Glomerular endothelial cell (primary cell): ENCODE data around the gene CDK5RAP2. TPM values are rescaled to one million over a fixed set of nuclear protein-coding genes. Genes with fewer than 3 reads are reported as not detected.
"Not testable (repeated sequence)": the region's sequence is repeated elsewhere in the genome, so short reads cannot be mapped to it uniquely, and the experiment has no call there.

Experiments
- DNase-seq: peaks from one replicate; pipeline ENCODE4 v3.0.0-alpha.2; 2011; ENCODE audit warnings: low read depth, low spot score; ENCODE audit errors: extremely low read depth
- total RNA-seq: library from RNA; depleted of rRNA; stranded (reverse); fragments of >200 nt; gene quantifications from 2 replicates; pipeline ENCODE4 v1.2.3, GENCODE V29; 2015

The CDK5RAP2 gene
- total RNA-seq, result 13.8 and 30.6 TPM in 2 replicates

DNA sequence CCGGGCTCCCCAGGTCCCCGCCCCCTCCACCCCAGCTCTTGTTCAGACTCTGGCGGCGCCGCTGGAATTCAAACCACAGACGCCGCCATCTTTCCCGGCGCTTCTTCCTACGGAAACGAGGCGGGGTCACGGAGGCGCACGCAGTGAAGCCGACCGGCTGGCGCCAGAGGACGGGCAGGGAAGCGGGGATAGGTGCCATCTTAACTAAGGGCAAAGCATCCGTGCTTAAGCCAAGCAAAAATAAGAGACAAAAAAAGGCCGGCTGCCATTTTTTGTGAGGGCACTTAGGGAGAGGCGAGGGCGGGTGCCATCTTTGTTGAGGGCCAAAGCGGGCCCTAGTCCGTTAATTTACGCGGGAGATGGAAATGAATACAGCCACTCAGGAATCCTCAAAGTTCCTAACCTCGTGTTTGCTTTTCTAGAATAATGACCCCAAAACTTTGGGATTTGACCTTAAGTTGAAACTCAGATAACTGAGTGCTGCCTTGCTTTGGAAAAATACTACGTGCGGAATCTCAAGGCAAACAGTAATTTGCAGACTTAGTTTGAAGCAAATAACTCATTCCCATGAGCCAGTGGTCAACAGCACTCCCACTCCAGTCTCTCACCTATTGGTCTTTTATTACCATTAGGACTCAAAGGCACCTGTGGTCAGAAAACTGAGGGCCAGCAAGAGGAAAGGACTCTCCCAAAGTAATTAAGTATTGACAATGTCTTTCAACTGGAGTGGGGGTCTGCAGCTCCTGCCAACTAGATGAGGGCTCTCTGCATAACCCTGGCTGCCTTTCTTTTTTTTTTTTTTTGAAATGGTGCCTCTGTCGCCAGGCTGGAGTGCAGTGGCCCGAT is at the start of gene CDK5RAP2:
CDK5RAP2 (minus strand) TSS at position 117 of the 846 bp plus-strand sequence. CDS start 189 bp downstream, outside the sequence.
- DNase-seq, result peak; percentile 91

DNA sequence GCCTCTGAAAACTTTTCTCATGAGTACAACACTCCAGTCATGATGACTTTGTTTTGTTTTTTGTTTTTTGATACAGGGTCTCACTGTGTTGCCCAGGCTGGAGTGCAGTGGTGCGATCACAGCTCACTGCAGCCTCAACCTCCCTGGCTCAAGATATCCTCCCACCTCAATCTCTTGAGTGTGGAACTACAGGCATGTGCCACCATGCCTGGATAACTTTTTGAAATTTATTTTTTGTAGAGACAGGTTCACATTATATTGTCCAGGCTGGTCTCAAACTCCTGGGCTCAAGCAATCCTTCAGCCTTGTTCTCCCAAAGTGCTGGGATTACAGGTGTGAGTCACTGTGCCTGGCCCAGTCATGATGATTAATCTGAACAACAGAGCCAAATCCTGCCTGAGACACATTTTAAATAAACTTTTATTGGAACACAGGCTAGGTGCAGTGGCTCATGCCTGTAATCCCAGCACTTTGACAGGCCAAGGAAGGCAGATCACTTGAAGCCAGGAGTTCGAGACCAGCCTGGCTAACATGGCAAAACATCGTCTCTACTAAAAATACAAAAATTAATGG is 49.0 kb upstream of the CDK5RAP2 start:
- not testable (repeated sequence) for DNase-seq

DNA sequence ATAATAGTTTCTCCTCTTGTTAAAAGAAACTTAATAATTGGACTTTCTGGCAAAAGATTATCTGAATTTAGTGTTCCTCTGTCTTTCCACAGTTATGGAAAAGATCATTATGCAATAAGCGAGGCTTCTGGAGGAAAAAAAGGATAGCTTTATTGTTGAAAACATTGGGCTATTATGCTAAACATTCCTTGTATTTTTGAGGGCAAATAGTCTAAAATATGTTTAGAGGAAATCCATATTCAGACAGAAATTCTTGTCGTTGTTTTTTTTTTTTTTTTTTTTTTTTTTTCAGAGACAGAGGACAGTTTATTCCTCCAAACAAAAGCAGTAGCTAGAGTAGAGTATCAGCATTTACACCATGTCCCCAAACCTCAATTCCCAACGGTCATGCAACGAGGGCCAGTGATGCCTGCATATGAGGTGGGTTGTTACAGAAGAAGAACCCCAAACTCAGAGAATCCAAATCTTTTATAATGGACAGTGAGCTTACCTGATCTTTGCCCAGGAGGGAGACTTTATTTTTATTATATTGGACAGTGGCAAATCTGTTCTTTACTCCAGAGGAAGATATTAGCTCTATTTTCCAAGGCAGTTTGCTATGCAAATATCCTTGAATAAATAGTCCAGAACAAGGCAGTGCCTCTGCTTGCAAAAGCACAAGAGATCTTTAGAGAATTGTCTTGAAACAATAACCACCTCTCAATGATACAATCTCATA is 48.4 kb upstream of the CDK5RAP2 start:
- DNase-seq, result no peak

DNA sequence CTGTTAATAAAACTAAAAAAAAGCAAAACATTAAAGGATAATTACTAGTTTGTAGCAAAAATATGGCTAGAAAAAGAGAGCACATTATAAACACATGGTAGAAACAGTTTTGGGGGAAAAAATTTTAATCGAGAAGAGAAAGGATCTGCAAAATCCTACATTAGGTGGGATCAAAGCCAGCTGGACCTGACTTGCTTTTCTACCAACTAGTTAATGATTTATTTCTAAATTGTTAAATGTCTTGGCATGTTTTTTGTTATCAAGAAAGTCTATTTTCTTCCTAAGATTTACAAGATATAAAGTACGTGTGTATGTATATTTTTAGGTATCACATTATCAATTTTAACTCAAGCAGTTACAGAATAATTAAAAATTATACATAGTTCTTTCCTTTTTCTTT is 47.1 kb upstream of the CDK5RAP2 start:
- no peak for DNase-seq

DNA sequence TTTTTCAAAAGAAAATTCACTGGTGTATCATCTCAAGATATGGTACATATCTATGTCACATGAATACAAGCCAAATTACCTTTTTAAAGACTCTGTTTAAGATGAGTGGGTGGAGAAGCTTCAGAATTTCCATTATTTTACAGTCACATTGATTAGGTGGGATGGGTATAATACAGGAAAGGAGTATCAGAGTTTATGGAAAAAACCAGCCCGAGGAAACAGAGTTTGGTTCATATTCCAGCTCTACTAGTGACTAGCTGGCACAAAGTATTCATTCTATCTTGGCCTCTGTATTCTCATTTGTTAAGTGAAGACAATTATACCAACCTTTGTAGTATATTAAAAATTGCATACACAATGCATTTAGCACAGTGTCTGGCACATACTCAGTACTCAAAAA is 46.5 kb upstream of the CDK5RAP2 start:
- DNase-seq, result no peak

DNA sequence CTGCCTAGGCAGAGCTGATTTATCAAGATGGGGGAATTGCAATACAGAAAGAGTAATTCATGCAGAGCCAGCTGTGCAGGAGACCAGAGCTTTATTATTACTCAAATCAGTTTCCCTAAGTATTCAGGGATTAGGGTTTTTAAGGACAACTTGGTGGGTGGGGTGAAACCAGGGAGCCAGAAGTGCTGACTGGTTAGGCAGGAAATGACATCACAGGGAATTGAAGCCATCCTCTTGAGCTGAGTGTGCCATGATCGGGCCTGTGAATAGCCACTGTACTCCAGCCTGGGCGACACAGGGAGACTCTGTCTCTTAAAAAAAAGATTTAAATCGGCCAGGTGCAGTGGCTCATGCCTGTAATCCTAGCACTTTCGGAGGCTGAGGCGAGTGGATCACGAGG is 45.3 kb upstream of the CDK5RAP2 start:
- DNase-seq, result no peak

DNA sequence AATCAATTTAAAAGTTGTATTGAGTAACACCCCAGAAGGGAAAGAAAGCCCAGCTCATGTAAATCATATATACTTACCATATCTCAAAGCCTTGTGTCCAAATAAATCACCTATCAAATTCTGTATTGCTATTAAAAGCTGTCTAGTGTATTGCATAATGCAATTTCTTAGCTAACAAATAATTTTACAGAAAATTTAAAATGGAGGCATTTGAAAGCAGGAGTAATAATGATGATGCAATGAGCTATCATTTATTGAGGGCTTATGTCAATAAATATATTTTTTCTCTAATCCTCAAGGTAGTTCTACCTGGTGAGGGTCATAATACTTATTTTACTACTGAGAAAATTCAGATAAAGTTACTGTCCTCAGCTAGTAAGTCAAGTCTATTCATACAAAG is 42.8 kb upstream of the CDK5RAP2 start:
- DNase-seq, result no peak

DNA sequence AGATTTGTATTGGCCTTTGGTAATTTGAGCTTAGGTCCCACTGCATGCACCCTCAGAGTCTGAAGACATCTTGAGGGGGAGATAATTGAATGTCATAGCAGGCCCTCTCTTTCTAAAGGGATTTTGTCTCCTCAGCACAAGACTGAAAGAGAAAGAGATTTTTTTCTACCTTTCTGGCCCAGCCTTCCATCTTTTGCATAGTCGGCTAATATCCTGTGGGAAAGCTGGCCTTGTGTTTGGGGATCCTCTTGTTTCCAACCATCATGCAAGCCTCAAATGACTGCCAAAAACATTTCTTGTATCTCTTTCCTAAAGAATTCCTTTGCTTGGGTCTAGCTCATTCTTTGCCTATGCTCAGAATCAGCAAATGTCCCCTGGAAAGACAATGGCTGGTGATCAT is 42.0 kb upstream of the CDK5RAP2 start:
- DNase-seq, result no peak

DNA sequence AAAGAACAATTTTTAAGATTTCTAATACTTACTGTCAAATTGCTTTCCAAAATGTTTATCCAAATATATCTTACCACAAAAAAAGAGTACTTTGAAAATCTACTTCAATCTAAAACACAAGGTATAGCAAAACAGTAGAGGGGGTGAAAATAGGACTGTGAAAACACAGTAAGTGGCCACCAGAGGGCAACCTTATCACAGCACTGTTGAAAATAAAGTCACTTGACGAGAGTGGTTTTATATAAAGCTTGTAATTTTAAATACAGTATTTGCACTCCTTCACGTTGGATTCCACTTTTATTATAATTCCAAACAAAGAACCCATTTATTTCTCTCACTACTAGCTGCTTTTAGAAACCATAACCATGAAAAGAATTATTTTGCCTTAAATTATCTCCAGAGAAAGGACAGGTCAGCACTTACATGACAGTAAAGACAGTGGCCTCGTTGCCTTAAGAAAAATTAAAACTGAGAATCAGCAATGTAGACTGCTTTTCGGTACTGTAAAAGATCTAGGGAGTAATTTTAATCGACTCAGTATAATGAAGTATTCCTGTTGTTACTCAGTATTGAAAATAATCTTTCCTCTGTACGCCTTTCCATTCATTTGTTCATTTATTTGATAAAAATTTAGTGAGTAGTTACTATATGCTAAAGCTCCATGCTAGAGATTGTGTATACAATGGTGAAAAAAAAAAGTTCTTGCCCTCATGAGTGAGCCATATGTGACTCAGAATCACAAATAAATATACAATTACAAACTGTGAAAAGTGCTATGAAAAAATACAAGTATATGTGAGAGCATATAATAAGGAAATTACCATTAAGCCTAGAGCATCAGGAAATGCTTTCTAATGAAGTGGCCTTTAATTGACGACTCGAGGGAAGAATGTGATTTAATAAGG is 40.0 kb upstream of the CDK5RAP2 start:
- peak; percentile 67 for DNase-seq

DNA sequence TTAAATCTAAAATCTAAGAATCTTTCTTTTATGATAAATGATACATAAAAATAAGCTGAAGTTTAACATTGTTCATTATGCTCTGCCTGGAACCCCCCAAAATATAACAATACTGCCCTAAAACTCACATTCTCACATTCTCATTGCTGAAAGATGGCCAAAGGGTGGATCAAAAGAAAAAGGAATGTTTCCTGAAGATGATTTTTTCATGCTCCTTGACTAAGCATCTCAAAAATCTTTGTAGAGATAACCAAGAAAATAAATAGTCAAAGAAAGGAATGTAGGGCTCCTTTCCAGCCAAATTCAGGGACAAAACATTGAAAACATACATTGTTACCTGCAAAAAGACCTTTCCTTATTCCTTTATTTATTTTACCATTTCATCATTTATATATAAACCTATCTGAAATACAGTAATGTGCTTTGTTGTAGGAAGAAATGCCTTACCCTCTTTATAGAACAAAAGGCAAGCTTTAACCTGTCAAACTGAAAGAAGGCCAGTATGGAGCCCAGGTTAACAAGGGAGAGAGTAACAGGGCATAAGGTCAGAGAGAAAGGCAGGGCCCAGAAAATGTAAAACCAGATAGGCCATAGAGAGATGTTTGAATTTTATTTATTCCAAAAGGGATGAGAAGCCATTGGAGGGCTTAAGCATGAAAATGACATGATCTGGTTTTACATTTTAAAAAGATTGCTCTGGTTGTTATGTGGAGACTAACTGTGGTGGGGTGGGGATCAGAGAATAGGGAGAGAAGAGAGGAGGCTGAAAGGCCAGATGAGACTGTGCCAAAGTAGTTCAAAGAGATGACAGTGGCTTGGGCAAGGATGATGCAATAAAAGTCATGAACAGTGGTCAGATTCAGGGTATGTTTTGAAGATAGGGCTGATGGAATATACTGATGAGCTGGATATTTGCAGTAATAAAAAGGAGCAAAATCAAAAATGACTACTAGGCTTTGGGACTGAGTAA is 37.3 kb upstream of the CDK5RAP2 start:
- DNase-seq, result no peak

DNA sequence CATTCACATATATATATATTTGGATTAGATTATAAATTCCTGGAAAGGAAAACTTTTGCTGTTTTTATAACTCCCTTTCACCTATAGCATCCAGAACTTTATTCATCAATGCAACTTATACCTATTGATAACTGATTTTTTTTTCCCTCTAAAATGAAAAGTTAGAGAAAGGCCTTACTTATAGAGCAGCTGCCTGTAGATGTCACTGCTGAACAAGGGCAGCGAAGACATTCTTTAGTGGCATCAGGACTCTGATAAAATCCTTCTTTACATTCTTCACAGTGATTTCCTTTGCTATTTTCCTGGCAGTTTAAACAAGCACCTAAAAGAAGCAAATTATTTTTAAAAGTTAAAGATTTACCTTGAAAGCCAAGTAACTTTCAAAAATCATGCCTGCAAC is 32.3 kb upstream of the CDK5RAP2 start:
- DNase-seq, result no peak

DNA sequence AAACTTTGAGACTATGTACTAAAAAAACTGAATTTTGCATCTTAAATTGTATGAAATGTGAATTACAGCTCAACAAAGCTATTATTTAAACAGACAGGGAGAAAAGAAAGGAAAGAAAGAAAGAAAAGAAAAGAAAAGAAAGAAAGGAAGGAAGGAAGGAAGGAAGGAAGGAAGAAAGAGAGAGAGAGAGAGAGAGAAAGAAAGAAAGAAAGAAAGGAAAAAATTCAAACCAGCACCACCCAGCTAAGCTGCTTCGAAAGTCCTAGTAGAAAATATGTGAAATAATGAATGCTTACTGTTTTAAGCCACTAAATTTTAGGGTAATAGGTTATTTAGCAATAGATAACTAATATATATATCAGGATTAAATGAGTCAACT is 31.7 kb upstream of the CDK5RAP2 start:
- DNase-seq, result no peak

DNA sequence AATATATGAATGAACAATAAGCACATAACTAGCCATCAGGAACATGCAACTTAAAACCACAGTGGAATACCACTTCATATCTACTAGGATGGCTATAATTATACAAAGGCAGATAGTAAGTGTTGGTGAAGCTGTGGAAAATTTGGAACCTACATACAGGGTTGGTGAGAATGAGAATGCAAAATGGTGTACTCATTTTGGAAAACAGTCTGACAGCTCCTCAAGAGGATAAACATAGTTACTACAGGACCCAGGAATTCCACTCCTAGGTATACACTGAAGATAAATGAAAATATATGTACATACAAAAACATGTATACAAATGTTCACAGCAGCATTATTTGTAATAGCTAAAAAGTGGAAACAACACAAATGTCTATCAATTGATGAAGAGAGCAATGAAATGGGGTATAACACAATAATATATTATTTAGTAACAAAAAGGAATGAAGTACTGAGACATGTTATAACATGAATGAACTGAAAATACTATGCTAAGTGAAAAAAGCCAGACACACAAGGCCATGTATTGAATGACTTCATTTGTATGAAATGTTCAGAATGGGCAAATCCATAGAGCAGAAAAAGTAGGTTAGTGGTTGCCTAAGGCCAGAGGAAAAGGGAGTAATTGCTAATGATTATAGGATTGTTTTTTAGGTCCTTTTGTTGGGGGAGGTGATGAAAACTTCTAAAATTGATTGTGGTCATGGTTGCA is 31.2 kb upstream of the CDK5RAP2 start:
- DNase-seq, result no peak

DNA sequence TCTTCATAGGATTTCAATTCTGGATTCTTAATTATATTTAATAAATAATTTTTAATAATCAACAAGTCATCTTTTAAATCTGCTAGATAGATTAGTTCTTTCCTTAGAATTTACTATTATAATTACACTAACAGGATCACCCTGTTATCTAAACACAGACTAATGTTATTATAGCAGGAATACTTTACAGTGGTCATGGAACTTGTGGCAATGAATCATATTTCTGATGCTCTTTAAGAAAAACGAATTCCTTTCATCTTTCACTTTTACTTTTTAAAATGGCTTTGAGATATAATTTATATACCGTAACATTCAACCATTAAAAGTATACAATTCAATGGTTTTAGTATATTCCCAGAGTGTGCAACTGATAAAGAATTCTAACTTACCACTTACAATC is 29.7 kb upstream of the CDK5RAP2 start:
- DNase-seq, result no peak

DNA sequence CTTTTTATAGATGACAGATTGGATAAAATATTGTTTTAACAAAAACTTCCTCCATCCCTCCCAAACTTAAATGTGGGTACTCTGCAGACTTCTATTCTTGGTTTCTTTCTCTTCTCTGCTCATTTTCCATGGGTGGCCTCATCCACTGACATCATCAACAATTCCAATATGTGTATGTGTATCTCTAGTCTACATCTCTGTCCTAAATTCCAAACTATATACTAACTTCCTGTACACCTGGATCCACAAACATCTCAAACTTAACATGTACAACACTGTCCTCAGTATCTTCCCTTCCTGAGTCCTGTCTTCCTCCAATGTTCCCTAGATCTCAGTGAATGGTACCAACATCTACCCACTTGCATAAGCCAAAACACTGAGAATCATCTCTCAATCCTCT is 28.5 kb upstream of the CDK5RAP2 start:
- no peak for DNase-seq

DNA sequence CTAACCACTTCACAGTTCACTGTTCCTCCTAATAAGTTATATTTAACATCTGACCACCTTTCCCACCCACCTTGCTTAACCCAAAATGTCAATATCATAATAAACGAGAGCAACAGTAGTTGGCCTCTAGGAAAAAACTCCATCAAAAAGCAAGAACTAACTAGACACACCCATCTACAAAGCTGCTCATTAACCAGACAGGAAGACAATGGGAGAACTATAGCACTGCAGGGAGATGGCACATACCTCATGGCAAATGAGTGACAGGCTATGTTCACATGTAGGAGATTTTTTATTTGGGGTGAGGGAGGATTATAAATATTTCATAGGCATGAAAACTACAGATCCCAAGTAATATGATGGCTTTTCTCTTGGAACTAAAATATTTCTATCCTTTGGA is 23.6 kb upstream of the CDK5RAP2 start:
- no peak for DNase-seq

DNA sequence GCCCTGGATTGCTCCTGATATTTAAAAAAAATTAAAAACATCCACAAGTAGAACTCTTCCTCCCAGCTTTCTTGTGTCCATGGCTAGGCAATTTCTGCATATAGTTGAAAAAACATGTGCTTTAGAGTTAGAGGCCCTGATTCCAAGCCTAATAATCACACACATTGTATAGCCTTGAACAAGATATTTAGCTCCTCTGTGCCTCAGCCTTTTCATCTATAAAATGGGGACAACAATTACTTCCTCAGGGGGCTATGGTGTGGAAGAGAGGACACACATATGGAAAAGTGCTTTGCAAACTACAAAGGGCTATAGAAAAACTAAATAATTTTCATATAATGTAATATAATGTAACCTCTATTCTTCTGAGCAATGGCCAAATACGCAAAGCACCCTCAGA is 23.0 kb upstream of the CDK5RAP2 start:
- DNase-seq, result no peak

DNA sequence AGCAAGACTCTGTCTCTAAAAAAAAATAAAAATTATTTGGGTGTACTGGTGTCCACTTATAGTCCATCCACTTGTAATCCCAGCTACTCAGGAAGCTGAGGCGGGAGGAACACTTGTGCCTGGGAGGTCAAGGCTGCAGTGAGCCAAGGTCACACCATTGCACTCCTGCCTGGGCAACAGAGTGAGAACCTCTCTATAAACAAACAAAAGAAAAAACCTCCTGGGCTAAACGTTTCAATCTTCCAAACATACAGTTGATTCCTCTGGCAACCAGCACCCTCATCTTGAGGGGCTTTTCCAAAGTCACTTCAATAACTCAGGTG is 13.9 kb upstream of the CDK5RAP2 start:
- no peak for DNase-seq

DNA sequence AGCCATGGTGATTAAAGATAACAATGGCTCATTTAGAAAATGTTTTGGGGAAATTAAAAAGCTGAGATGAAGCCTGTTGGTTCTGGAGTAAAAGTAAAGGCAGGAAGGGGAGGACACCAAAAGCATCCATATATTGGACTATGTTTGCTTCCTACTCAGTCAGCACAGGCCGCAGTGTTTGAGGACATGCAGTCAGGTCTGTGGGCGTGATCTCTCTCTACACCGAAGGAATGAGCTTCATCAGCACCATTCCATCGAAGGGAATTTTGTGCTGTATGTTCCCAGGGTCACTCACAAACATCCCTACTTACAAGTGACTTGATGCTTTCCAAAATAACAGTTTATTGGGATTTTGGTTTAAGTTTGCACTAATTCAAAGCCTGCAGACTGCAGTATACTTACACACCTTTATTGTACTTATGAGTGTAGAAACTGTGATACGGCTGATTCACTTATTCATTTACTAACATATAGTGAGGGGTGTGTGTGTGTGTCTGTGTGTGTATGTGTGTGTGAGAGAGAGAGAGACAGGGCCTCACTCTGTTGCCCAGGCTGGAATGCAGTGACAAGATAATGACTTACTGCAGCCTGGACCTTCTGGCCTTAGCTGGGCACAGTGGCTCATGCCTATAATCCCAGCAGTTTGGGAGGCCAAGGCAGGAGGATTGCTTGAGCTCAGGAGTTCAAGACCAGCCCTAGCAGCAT is 13.4 kb upstream of the CDK5RAP2 start:
- no peak for DNase-seq
